ENCODE results near the gene ADAT2. TPM values are rescaled to one million over a fixed set of nuclear protein-coding genes. Genes with fewer than 3 reads are reported as not detected.

The ADAT2 gene
- total and polyA plus RNA-seq, 2 donors (not counting 1 experiment from before 2014, with no cell fraction given): 13.6 to 16.0 TPM

DNA sequence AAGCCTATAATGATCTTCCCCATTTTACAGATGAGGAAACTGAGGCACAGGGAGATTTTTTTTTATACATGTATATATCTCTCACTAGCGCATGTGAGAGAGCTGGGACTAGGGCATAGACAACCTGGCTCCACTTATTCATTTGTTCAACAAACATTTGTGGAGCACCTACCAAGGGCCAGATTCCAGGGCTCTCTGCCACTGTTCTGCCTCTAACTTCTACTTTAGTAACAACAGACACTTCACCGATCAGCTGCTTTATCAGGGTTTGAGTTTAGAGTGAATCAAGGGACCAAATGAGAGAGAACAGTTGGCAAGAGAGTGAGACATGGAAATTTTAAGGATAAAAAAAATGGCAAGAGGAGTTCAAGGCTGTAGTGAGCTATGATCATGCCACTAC is 7.4 kb downstream of the ADAT2 start:
- Histone ChIP-seq H4K20me1 (ENCODE audit: control insufficient read depth, insufficient read depth, low read length, poor library complexity, severe bottlenecking) (no peaks in the 10 kb centered on the region), H3K9ac (ENCODE audit: low read length) (no peak overlapping the region), H2AFZ (ENCODE audit: insufficient read depth, low read depth, low read length, poor library complexity, severe bottlenecking) (no peak overlapping the region), H3K36me3 (replicated peaks in 1 of 2; ENCODE audit: control extremely low read depth in 1 of 2, control insufficient read depth in 1 of 2, extremely low read depth in 1 of 2, insufficient read depth in 2 of 2, low read length in 1 of 2) (no peaks in the 10 kb centered on the region), H3K27me3 (replicated peaks in 1 of 4; ENCODE audit: control extremely low read depth in 1 of 4, control insufficient read depth in 3 of 4, insufficient read depth in 4 of 4, low read length in 3 of 4) (no peaks in the 10 kb centered on the region), H3K4me3 (ENCODE audit: control extremely low read depth in 1 of 5, extremely low read depth in 1 of 5, insufficient read depth in 1 of 5, low read depth in 2 of 5, low read length in 4 of 5) (no peak overlapping the region), H3K27ac (ENCODE audit: low read length in 2 of 2) (no peak overlapping the region), H3K9me3 (ENCODE audit: control extremely low read depth in 1 of 3, control insufficient read depth in 2 of 3, insufficient read depth in 1 of 3, low read length in 2 of 3) (no peaks in the 10 kb centered on the region), H3K4me2 (replicated peaks; ENCODE audit: low read depth, low read length, poor library complexity, severe bottlenecking) (no peak overlapping the region), H3K79me2 (ENCODE audit: control insufficient read depth, insufficient read depth, low read length) (no peaks in the 10 kb centered on the region), H3K4me1 (ENCODE audit: control insufficient read depth in 2 of 2, insufficient read depth in 2 of 2, low read length in 2 of 2) (no peaks in the 10 kb centered on the region)
- no peak for DNase-seq
- Mint-ChIP-seq H3K27me3 (no peaks in the 10 kb centered on the region), H3K4me3 (no peak overlapping the region), H3K9me3 (ENCODE audit: insufficient read depth) (peaks cover 2% of the 10 kb centered on the region), H3K27ac (no peak overlapping the region), H3K4me1 (peaks cover 2% of the 10 kb centered on the region)
- CTCF ChIA-PET: interaction anchor here (0.6 to 2.2 kb wide), 3 partner anchors 9 to 624 kb away, joined by 4 to 14 read pairs (median 4); no protein-coding TSS in a partner anchor
- ATAC-seq (ENCODE audit: low read depth): no peak
- 100% methylated on average over 1 of the region's 2 CpGs for WGBS (ENCODE audit: insufficient coverage)
- intact Hi-C loops (cut with micrococcal nuclease): no loop called here
- no peak for TF ChIP-seq EZH2 (IDR thresholded peaks at IDR 0.05; ENCODE audit: borderline replicate concordance, insufficient read depth, low read depth, low read length, poor library complexity, severe bottlenecking)
- TF ChIP-seq, protein P1, sequence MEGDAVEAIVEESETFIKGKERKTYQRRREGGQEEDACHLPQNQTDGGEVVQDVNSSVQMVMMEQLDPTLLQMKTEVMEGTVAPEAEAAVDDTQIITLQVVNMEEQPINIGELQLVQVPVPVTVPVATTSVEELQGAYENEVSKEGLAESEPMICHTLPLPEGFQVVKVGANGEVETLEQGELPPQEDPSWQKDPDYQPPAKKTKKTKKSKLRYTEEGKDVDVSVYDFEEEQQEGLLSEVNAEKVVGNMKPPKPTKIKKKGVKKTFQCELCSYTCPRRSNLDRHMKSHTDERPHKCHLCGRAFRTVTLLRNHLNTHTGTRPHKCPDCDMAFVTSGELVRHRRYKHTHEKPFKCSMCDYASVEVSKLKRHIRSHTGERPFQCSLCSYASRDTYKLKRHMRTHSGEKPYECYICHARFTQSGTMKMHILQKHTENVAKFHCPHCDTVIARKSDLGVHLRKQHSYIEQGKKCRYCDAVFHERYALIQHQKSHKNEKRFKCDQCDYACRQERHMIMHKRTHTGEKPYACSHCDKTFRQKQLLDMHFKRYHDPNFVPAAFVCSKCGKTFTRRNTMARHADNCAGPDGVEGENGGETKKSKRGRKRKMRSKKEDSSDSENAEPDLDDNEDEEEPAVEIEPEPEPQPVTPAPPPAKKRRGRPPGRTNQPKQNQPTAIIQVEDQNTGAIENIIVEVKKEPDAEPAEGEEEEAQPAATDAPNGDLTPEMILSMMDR (IDR thresholded peaks at IDR 0.05): no peak
- POLR2A ChIA-PET: no interaction called here

DNA sequence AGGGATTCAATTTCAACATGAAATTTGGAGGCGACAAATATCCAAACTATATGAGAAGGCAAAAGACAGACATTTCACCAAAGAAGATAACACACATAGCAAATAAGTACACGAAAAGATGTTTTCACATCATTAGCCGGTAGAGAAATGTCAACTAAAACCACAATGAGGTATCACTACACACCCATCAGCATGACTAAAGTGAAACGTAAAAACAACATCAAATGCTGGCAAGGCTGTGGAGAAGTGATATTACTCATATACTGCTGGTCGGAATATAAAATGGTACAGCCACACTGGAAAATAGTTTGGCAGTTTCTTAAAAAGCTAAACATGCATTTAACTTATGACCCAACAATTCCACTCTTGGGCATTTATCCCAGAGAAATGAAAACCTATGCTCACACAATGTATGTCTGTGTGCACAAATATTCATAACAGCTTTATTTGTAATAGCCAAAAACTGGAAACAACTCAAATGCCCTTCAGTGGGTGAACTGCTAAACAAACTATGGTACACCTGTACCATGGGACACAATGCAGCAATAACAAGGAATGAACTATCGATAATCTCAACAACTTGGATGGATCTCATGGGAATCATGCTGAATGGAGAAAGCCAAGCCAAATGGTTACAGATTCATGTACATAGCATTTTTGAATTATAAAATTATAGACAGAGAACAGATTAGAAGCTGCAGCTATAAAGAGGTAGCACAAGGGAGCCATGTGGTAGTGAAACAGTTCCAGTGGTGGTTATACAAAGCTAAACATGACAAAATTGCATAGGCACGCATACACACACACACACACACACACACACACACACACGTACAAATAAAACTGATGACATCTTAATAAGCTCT is 8.6 kb downstream of the ADAT2 start:
- Histone ChIP-seq H4K20me1 (ENCODE audit: control insufficient read depth, insufficient read depth, low read length, poor library complexity, severe bottlenecking) (no peaks in the 10 kb centered on the region), H3K27me3 (replicated peaks in 1 of 4; ENCODE audit: control extremely low read depth in 1 of 4, control insufficient read depth in 3 of 4, insufficient read depth in 4 of 4, low read length in 3 of 4) (no peaks in the 10 kb centered on the region), H3K27ac (ENCODE audit: low read length in 2 of 2) (no peak overlapping the region), H3K4me1 (ENCODE audit: control insufficient read depth in 2 of 2, insufficient read depth in 2 of 2, low read length in 2 of 2) (no peaks in the 10 kb centered on the region), H3K9ac (ENCODE audit: low read length) (no peak overlapping the region), H2AFZ (ENCODE audit: insufficient read depth, low read depth, low read length, poor library complexity, severe bottlenecking) (no peak overlapping the region), H3K36me3 (replicated peaks in 1 of 2; ENCODE audit: control extremely low read depth in 1 of 2, control insufficient read depth in 1 of 2, extremely low read depth in 1 of 2, insufficient read depth in 2 of 2, low read length in 1 of 2) (no peaks in the 10 kb centered on the region), H3K9me3 (ENCODE audit: control extremely low read depth in 1 of 3, control insufficient read depth in 2 of 3, insufficient read depth in 1 of 3, low read length in 2 of 3) (no peaks in the 10 kb centered on the region), H3K79me2 (ENCODE audit: control insufficient read depth, insufficient read depth, low read length) (no peaks in the 10 kb centered on the region), H3K4me3 (ENCODE audit: control extremely low read depth in 1 of 5, extremely low read depth in 1 of 5, insufficient read depth in 1 of 5, low read depth in 2 of 5, low read length in 4 of 5) (no peak overlapping the region), H3K4me2 (replicated peaks; ENCODE audit: low read depth, low read length, poor library complexity, severe bottlenecking) (no peak overlapping the region)
- 100% methylated on average over 1 of the region's 8 CpGs for WGBS (ENCODE audit: insufficient coverage)
- peaks cover 2% of the 10 kb centered on the region for H3K9me3 Mint-ChIP-seq (ENCODE audit: insufficient read depth)
- no peaks in the 10 kb centered on the region for H3K4me1 Mint-ChIP-seq
- ChIA-PET CTCF (interaction anchor here (0.6 to 2.2 kb wide), 3 partner anchors 8 to 15 kb away, joined by 3 to 14 read pairs (median 4); no protein-coding TSS in a partner anchor), POLR2A (no interaction called here)
- ATAC-seq (ENCODE audit: low read depth) (no peak), DNase-seq (no peak)
- no peak overlapping the region for H3K27ac Mint-ChIP-seq
- TF ChIP-seq, protein P1 (IDR thresholded peaks at IDR 0.05): no peak
- no peak for TF ChIP-seq EZH2 (IDR thresholded peaks at IDR 0.05; ENCODE audit: borderline replicate concordance, insufficient read depth, low read depth, low read length, poor library complexity, severe bottlenecking)
- no peak overlapping the region for H3K4me3 Mint-ChIP-seq
- intact Hi-C loops (cut with micrococcal nuclease): no loop called here
- no peaks in the 10 kb centered on the region for H3K27me3 Mint-ChIP-seq

Measured in B cell (primary cell).